HepG2 (cell line): Measurements from ENCODE around the gene YIPF4. TPM values are rescaled to one million over a fixed set of nuclear protein-coding genes. Genes with fewer than 3 reads are reported as not detected.
A peak's percentile ranks its signal among the peaks of the same experiment; 100 is the strongest.

Source experiments
- ARID3A ChIP-seq: IDR thresholded peaks from 2 replicates; pipeline ENCODE4 v1.6.1; 2012; ENCODE audit warnings: low read depth, low read length, improper control_type of control experiment
- GTF3A ChIP-seq: sonication (generic); formaldehyde crosslinking; conservative IDR thresholded peaks from 2 replicates; pipeline ENCODE4 v1.4.0; 2020; ENCODE audit warnings: mild to moderate bottlenecking, missing genetic modification reagents
- HCFC1 ChIP-seq: fragments of 150-350 bp; IDR thresholded peaks from 2 replicates; pipeline ENCODE4 v1.6.1; 2014; ENCODE audit warnings: low read depth, low read length
- JUND ChIP-seq: sonication (generic); formaldehyde crosslinking; IDR thresholded peaks from 2 replicates; pipeline ENCODE4 v1.8.0; 2022; ENCODE audit warnings: mild to moderate bottlenecking, missing genetic modification reagents
- KAT2B ChIP-seq: fragments of 150-350 bp; IDR thresholded peaks from 2 replicates; pipeline ENCODE4 v1.6.1; 2014; ENCODE audit warnings: low read depth, low read length, borderline replicate concordance
- NCOR1 ChIP-seq: fragments of 200-600 bp; sonication (generic); IDR thresholded peaks from 2 replicates; pipeline ENCODE4 v1.7.0; 2017; ENCODE audit warnings: antibody characterized with exemption, low read length, borderline replicate concordance
- NFIB ChIP-seq: sonication (generic); formaldehyde crosslinking; IDR thresholded peaks from 2 replicates; pipeline ENCODE4 v1.9.0; 2021; ENCODE audit warnings: missing genetic modification reagents, mild to moderate bottlenecking, borderline replicate concordance
- PBX2 ChIP-seq: IDR thresholded peaks from 2 replicates; pipeline ENCODE4 v1.6.1; 2016; ENCODE audit warnings: control low read depth
- RORA ChIP-seq: sonication (generic); formaldehyde crosslinking; IDR thresholded peaks from 2 replicates; pipeline ENCODE4 v1.5.0; 2020; ENCODE audit warnings: mild to moderate bottlenecking, missing genetic modification reagents, moderate library complexity
- TAF1 ChIP-seq: sonication (generic); formaldehyde crosslinking; IDR thresholded peaks from 2 replicates; pipeline ENCODE4 v1.4.0; 2020; ENCODE audit warnings: missing genetic modification reagents
- ZBTB25 ChIP-seq: IDR thresholded peaks from 2 replicates; pipeline ENCODE4 v1.6.1; 2018; ENCODE audit warnings: missing genetic modification reagents
- ZNF350 ChIP-seq: sonication (generic); formaldehyde crosslinking; IDR thresholded peaks from 2 replicates; pipeline ENCODE4 v1.4.0; 2020; ENCODE audit warnings: mild to moderate bottlenecking, low read depth, missing genetic modification reagents, borderline replicate concordance
- ZNF562 ChIP-seq: sonication (generic); formaldehyde crosslinking; IDR thresholded peaks from 2 replicates; pipeline ENCODE4 v1.8.0; 2022; ENCODE audit warnings: missing genetic modification reagents, borderline replicate concordance
- ZNF598 ChIP-seq: sonication (generic); formaldehyde crosslinking; IDR thresholded peaks from 2 replicates; pipeline ENCODE4 v1.5.1; 2020; ENCODE audit warnings: mild to moderate bottlenecking, missing genetic modification reagents, borderline replicate concordance
- ZNF639 ChIP-seq: conservative IDR thresholded peaks from 2 replicates; pipeline ENCODE4 v1.6.1; 2018; ENCODE audit warnings: missing genetic modification reagents
- ZNF660 ChIP-seq: sonication (generic); formaldehyde crosslinking; IDR thresholded peaks from 2 replicates; pipeline ENCODE4 v1.5.1; 2020; ENCODE audit warnings: mild to moderate bottlenecking, low read depth, missing genetic modification reagents, borderline replicate concordance
- ZNF710 ChIP-seq: sonication (generic); formaldehyde crosslinking; IDR thresholded peaks from 2 replicates; pipeline ENCODE4 v1.5.0; 2020; ENCODE audit warnings: mild to moderate bottlenecking, missing genetic modification reagents, borderline replicate concordance
- ZNF770 ChIP-seq: sonication (generic); formaldehyde crosslinking; IDR thresholded peaks from 2 replicates; pipeline ENCODE4 v1.5.0; 2020; ENCODE audit warnings: mild to moderate bottlenecking, missing genetic modification reagents
- polyA plus RNA-seq, 8 experiments: library from polyadenylated mRNA; depleted of rRNA in 3 of 8; stranded (reverse) in 7 of 8; unstranded in 1 of 8; fragments of >200 nt; fragmentation: Illumina TruSeq in 4 of 8; extraction: Trizol in 4 of 8; gene quantifications; 2 replicates each; pipeline versions ENCODE4 v1.2.1 to v1.2.3, GENCODE V29; 2011 to 2016; ENCODE audit warnings: low read depth in 4 of 8, missing spikeins in 1 of 8, mixed read lengths in 1 of 8; ENCODE audit not compliant: insufficient read depth in 1 of 8
- total RNA-seq, 5 experiments: library from RNA; depleted of rRNA; stranded (reverse); fragments of >200 nt; fragmentation: Illumina TruSeq; extraction: Trizol; gene quantifications; 2 replicates each; pipeline ENCODE4 v1.2.3, GENCODE V29; 2016; ENCODE audit warnings: low read depth in 1 of 5

The YIPF4 gene
- total and polyA plus RNA-seq, 2 of the 13 experiments (the other 11 are each of a cell fraction or from before 2014, with no cell fraction given): 19.0 to 43.9 TPM

- peak; percentile 85 for TF ChIP-seq TAF1 (CRISPR knock-in tag)
- 0 out of 2 replicates have a peak, but pooled peaks have one; percentile 22 for TF ChIP-seq JUND
- no peak for TF ChIP-seq ZNF562 (CRISPR knock-in tag)
- TF ChIP-seq ZNF710: peak; percentile 69
- peak; percentile 25; the same call in 1 of the 2 replicates for TF ChIP-seq HCFC1
- TF ChIP-seq NCOR1: no peak
- TF ChIP-seq ZNF598: peak; percentile 99
- no peak for TF ChIP-seq ARID3A
- no peak for TF ChIP-seq ZNF660 (CRISPR knock-in tag)
- TF ChIP-seq GTF3A (CRISPR knock-in tag): no peak
- TF ChIP-seq ZBTB25 (CRISPR knock-in tag): peak; percentile 84
- no peak for TF ChIP-seq KAT2B
- no peak for TF ChIP-seq RORA (CRISPR knock-in tag)
- peak; percentile 81 for TF ChIP-seq ZNF350 (CRISPR knock-in tag)
- TF ChIP-seq ZNF639 (CRISPR knock-in tag): peak; percentile 94
- peak; percentile 79 for TF ChIP-seq ZNF770 (CRISPR knock-in tag)
- no peak for TF ChIP-seq PBX2 (CRISPR knock-in tag)
- no peak for TF ChIP-seq NFIB
These were observed at the start of gene YIPF4 (continued) for GRCh38 chr2:32277674-32278477.
